NCI-H2196 (cell line): ENCODE measurements around the gene AOPEP.

ENCODE experiments used
- DNase-seq: peaks from one replicate; lab custom pipeline; 2025; ENCODE audit not compliant: unreplicated experiment; lab: John Stamatoyannopoulos, UW

AOPEP gene

DNA sequence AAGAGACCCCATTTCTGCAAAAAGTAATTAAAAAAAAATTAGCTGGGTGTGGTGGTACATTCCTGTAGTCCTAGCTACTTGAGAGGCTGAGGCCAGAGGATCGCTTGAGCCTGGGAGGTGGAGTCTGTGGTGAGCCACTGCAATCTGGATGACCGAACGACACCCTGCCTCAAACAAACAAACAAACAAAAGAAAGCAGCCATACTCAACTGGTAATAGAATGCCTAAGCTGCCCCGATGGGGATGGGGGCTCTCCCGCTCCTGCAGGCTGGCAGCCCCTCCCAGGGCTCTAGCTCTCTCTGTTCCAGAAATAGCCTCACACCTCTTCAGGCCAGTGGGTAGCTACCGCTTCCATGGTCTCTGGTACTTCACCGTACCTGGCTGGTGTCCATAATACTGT, 349.2 kb downstream of the AOPEP start:
- DNase-seq: no peak

DNA sequence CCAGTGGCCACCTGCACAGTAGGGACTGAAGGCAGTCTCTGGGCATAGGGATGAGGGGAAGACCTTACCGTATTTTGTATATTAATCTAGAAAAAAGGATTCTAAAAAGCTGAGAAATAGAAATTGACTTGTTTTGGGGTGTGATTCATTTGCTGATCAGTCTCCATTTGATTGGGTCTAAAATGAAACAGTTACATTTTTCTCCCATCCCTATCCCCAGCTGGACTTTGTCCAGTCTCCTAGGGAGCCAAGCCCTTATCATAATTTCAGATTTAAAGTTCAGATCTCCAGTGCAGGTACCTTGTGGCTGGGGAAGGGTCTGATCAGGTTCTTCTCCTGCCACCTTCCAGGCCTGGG, 350.2 kb downstream of the AOPEP start:
- DNase-seq: no peak

DNA sequence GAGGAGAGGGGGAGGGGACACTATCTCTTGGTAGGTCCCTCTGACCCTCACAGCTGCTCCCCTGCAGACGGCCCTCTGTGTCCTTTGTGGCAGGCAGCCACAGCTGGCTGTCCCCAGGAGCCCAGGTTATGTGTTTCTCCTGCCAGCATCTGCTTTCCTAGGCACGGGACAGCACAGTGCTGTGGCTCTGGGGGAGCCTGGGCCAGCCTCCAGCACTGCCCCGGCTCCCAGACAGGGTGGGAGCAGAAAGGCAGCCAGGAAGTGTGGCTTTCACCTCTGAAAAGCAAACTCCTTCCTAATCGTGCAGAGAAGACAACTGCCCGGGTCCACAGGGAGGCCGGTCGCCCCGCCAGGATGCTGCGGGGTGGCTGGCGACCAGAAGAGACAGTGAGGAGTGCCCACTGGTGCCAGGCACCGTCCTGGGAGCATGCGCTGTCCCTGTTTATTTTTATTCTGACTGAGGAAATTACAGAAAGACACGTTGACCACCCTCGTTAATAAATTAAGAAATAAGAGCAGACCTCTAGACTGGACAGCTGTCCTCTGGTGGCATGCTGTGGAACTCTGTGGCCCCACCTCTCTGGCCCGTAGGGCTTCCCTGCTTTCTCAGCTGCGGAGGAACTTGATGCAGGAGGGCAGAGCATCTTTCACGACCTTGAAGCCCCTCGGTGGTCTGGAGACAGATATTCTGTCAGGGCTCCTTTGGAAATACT, 350.7 kb downstream of the AOPEP start:
- DNase-seq: no peak

DNA sequence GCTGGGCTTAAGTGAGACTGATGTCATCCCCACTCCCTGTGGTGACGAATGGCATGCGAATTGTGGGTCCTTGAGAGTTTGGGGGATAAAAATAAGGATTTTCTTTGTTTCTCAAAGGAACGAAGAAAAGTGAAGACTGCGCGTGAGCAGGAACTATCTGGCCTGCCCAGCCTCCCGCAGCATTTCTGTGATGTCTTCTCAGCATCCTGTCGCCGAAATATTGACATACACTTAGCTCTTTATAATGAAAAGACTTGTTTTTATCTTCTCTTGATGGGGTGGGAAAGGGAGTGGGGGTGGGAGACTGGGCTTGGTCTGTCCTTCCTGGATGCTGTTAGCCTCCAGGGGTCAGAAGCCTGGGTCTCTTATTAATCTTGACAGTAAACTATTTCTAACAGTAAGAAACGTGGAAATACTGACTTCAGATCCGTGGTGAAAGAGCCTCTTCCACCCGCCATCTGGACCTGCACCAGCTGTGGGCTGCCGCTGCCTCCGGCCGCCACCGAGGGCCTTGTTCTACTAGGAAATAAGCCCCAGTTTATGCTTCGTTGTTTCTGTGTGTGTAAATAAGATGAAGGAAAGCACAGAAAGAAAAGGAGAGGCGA, 351.4 kb downstream of the AOPEP start:
- no peak for DNase-seq

DNA sequence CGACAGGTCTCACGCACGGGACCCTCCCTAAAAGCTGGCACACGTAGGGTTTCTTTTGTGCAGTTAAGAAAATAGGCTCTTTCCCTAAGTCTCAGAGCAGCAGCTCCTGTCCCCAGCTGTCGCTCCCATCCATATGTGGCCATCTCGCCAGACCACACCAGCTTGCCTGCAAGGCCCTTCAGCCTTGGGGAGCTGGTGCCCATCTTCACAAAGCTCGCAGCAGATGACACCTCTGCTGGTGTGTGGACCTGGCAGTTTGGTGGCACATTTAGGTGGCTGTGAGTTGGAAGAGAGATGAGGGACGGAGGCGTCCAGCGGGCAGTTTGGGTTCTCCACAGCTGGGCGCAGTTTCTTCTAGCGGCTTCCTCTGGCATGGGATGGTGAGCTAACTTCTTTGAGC, 352.0 kb downstream of the AOPEP start:
- DNase-seq: no peak

DNA sequence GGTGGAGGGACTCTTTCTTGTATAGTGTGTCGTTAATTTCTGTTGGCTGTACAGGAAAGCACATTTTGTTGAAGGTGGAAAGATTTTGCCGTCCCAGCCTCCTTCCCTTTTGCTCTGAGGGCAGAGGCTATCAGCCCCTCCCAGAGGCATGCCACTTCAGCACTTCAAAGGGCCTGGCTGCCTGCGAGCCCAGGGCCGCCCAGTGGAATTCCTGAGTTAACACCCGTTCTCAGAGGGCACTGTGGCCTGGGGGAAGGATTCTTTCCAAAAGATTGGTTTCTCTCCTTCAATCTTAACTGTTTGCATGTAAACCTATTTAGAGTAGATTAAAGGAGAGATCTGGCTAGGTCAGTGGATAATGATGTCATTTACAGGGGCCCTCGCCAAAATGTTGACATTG, 352.4 kb downstream of the AOPEP start:
- peak; percentile 6 for DNase-seq

DNA sequence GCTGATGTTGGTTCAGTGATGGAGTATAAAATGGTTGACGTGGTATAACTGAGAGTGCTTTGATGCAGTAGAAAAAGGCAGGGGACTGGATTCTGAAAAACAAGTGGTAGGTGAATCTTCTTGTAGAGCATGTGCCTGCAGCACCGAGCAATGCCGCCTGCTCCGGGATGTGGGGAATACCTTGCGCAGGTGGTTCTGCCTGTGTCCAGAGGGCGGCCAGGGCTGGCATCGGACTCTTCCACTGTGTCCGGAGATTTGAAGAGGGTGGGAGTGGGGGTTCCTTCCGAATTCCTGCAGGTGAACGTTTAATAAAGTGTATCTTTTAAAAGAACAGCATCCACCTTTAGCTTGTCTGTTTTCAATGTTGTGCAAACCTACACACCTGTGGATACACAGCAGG, 353.0 kb downstream of the AOPEP start:
- no peak for DNase-seq

DNA sequence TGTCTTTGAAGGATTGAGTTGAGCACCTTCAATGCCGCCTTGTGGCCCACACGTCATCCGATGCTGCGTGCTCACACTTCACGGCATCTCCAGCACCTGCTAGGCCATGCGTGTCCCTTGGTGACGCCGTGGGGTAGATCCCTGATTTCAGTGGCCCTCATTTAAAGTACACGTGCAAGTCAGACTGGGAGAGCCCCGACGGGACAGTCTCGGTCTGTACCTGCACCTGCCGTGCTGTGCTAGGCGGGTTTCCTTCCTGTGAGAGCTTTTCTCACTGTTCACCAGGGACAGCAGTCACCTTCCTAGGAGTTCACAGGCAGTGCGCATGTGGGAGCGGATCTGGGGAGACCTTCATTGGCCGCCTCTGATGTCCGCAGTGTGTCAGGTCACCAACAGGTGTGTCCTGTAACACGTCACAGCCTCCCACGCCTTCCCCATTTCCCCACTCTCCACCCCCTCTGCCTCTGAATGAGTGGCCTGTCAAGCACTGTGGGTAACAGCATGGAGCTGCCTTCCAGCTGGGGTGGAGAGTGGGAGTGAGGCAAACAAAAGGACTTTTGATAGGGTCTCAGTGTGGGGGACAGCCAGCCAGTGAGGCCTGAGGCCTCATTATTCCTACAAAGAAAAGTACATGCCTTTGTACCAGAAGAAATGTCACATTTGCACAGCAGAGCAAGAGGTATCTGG, 354.6 kb downstream of the AOPEP start:
- no peak for DNase-seq

DNA sequence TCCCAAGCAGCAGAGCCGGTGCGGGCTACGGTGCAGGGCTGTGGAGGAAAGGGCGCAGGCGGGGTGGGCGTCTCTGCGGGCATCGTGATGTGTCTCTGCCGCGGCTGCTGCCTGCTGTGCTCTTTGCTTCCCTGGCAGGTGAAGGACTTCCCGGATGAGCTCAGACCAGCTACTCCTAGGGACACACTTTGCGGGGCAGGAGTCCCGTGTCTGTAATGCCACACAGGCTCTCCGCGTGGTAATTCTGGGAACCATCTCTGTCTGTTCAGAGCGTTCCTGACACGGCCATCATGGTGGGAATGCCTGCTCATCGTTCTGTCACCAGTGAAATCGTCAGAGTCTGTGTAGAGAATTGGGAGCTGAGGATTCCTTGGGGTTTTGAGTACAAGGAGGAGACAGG, 355.5 kb downstream of the AOPEP start:
- no peak for DNase-seq

DNA sequence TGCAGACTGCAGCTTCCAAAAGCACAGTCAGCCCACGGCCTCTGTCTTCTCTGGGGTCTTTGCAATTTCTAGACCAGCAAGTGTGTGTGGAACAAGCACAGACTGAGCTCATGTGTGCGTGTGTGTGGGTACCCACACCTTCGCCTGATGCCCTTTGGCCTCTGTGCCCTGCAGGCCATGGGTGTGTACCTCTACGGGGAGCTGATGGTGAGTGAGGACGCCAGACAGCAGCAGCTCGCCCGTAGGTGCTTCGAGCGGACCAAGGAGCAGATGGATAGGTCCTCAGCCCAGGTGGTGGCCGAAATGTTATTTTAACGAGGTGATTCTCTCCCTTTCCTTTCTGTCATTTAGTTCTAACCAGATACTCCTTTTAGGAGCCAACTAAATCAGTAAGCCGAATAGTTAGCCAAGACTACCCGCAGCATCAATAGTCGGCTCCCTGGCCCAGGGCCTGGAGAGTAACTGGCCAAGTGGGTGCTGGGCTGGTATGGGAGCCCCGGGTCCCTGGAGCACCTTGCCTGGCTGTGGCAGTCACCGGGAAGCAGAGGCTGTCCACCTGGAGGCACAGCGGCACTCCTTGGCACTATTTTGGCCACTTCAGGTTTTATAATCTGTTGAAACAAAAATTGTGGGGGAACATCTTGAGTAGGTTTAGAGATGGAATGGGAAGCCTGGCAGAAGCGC, 356.0 kb downstream of the AOPEP start:
- no peak for DNase-seq

DNA sequence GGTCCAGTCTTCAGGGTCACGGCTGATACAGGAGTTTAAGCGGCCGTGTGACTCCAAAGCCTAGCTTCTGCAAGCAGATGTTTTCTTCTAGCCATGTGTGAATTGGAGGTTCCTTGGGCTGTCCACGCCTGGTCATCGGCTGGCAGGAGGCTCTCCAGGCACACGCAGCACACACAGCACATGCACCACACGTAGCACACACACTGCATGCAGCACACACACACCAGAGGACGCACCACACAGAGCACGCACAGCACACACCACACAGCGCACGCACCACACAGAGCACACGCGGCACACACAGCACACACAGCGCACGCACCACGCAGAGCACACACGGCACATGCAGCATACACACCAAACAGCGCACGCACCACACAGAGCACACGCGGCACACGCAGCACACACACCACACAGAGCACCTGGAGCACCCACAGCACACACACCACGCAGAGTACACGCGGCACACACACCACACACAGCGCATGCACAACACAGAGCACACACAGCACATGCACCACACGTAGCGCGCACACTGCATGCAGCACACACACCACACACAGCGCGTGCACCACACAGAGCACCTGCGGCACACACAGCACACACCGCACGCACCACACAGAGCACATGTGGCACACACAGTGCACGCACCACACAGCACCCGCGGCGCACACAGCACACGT, 356.7 kb downstream of the AOPEP start:
- DNase-seq: no peak

DNA sequence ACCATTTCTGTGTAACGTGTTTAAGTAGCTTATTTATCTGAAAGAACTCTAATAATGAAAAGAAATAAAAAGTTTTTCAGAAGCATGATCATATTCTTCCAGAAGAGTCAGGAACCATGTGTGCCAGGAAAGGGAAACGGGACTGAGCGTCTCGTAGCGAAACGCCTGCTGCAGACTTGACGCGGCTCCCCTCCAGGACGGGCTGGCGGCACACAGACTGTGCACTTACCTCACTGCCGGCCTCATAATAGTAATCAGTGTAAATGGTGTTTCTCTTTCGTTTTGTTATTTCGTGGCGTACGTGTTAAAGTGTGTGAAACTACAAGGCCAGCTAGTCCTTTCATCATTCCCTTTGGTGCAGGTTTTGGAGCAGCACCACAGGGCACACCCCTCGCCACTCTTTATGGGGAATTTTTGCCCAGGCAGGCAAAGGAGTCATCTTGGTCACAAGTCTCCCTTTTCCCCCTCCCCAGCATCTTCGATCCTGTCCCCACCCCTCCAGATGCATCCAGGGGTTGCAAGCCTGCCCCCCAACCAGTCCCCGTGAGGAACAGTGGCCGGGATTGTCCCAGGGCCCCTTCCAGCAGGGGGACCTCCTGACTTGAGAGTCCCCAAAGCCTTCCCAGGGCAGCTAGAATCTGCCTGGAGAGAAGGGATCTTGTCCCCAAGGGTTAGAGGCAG, 357.9 kb downstream of the AOPEP start:
- DNase-seq: no peak

DNA sequence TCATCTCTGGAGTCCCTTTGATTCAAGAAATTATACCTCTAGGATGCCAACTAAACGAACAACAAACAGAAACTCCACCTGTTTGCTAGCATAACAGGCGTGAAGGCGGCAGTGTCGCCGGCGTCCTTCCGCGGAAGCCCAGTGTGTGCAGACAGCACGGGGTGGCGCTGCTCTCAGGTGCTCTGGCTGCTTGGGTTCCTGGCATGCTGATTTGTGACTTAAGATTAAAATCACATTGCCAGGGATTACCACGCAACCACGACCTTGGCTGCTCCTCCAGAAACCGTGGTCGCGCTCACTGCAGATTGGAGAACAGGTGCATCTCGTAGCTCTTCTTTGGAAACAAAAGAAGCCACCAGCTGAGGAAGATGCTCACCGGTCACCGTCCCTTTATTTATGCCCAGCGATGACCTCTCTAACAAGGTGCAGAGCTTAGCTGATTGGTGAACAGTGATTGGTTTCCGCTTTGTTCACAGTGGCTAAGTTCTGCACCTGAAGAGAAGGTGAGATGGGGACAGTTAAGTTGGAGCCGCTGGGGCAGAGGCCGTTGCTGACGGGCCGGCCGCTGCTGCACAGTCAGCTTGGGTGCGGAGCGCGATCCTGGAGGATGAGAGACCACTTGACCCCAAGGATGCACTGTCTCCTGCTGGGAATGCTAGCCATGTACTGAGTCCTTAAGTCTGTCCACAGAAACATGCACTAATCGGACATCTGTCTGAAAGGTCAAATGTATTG, 358.7 kb downstream of the AOPEP start:
- peak; percentile 14 for DNase-seq

DNA sequence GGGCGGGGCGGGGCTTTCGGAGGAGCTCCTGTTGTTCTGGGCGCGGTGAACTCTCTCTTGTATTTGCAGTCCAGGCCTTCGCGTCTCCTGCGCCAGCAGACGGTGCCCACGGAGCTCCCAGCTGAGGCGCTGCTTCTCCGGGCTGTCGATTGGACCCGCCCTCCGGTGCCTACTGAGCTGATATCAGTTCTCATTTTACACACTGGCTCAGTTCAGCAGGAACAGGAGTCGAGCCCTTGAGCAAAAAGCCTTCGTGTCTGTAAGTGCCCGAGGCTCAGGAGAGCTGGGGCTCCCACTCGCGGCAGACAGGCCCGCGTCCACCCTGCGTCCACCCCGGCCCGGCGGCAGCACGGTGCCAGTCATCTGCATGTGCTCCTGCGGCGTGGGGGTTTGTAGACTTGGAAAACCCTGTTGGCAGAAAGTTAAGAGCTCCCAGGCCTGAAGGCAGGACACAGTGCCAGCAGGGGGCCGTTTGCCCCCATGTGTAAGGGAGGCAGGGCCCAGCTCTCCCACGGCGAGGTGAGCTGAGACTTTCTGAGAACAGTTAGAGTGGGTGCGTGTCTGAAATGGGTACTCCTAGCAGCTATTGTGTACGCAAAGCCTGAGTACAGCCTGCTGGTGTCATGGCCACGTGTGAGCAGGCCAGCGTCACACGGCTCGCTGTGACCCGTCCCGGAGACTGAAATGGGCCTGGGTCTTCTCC, 359.5 kb downstream of the AOPEP start:
- no peak for DNase-seq

DNA sequence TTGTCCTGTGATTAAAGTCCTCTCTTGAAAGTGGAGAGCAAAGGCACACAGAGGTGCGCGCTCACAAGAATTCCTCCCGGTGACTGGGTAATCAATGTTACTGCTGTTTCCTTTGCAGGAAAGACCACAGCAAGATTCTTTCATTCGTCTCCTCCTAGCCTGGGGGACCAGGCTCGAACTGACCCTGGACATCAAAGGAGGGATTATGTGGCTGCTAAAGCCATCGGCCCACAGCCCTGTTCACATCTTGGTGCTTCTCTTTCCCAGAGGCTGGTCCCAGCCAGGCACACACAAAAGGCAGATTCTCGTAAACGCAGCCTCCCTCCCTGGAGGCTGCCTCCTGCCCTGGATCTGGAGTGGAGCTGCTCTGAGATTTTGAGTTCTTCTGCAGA, 360.1 kb downstream of the AOPEP start:
- no peak for DNase-seq

DNA sequence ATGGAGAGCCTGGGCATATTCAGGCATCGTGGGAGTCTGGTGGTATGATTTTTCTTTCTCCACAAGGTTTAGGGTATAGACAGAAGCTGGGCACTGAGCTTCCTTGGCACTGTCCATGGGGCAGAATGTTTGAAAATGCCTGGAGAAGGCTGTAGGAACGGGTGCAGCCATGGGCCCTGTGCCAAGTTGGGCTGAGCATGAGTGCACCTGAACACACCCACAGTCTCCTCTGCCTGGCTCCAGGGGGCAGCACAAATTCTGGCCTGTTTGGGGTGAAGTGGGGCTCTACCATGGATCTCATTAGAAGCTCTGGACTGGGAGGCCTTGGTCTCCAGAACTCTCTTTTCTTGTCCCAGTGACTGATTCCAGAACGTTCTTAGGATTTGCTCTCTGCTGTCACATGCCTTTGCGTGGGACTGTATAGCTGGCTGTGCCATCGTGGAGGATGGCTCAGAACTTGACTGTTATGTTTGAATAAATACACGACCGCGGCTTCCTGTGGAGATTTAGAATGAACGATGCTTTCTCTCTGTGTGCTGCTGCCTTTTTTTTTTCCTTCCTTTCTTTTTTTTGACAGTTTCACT, 361.3 kb downstream of the AOPEP start:
- peak; percentile 39 for DNase-seq

DNA sequence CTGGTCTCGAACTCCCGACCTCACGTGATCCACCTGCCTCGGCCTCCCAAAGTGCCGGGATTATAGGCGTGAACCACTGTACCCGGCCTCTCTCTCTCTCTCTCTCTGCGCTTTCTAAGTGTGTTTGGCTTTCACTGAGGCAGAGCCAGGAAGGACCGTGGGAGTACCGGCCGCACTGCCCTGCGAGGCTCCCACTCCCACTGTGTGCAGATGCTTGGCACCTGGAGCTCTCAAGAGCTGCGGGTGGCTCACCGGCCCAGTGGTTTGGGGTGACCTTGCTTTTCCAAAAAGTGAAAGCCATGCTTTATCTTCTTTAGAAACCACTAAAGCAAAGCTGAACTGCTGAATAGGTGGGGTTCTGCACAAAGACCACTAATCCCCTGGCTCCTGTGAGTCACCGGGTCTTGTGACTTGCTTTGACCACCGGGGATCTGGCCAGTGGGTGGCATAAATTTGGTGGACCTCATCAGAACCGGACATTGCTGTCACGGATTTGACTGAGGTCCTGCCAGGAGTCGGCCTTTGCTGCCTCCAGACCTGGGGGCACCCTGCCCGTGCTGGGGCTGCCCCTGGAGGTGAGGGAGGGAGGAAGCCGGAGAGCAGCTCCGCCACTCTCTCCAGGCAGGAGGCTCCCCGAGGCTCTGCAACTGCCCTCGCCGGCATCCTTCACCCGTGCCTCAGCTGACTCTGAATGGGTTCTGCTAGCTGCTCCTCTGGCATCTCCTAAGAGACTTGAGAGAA, 362.1 kb downstream of the AOPEP start:
- DNase-seq: no peak

DNA sequence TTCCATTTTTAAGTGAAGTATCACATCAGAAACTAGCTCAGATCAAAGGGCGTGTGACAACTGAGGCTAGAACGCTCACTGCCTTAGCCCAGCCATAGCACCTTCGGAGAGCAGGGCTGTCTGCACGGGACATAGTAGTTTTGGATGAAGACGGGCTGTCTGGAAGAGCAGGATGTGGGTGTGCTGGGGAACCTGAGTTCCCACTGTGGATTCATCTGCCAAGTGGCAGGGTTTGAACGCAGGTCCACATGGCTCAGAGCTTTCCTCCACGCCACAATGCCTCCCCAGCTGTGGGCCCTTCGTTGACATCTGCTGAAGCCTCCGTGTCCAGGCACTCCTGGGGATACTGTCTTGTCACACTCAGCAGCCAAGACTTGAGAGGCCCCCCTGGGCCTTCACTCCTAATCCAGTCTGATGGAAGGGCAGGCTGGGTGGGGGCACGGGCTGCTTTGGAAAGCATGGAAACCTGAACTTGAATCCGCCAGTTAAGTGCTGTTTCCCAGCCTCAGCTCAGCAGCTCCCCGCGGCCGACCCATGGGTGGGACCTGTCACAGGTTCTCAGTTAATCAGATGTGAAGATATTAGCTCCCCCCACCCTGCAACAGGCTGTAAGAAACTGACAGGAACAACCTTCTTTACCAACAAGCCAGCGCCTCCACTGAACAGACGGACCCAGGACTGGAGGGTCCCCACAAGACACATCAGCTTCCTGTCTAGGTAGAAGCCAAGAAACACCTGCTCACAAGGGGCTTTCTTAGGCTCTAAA, 362.9 kb downstream of the AOPEP start:
- no peak for DNase-seq
